RWPE1 (cell line): ENCODE measurements around the gene CSPG4.
A peak's percentile ranks its signal among the peaks of the same experiment; 100 is the strongest.

ENCODE experiments used
- CTCF ChIA-PET: fragments of 350-600 bp; sonication (Branson Sonifier 250); formaldehyde crosslinking; extraction: SDS; loops from one replicate; lab custom pipeline; 2021; lab: Yijun Ruan, JAX
- POLR2A ChIA-PET: fragments of 400-600 bp; formaldehyde crosslinking; extraction: SDS; loops from one replicate; lab custom pipeline; 2020; ENCODE audit warnings: antibody characterized with exemption; ENCODE audit not compliant: low non-redundant PET; lab: Yijun Ruan, JAX
- DNase-seq: peaks from one replicate; pipeline ENCODE4 v3.0.0; 2012; ENCODE audit warnings: low spot score
- H3K27ac ChIP-seq: fragments of 450-650 bp; 2 replicates; pipeline ENCODE4 v1.5.1; 2017
- TF ChIP-seq, protein P1 (sequence below): fragments of 450-650 bp; conservative IDR thresholded peaks from 2 replicates; pipeline ENCODE4 v1.5.1; 2017; ENCODE audit warnings: low read depth, mild to moderate bottlenecking

Gene CSPG4

GRCh38 chr15:75651810-75652543 lies 60.7 kb downstream of the CSPG4 start:
- peak overlapping the region; percentile 98 for H3K27ac ChIP-seq

GRCh38 chr15:75650908-75651809 lies 61.5 kb downstream of the CSPG4 start:
- POLR2A ChIA-PET, result interaction anchor here (0.7 to 1.9 kb wide), 3 partner anchors 9 to 22 kb away, joined by 3 to 8 read pairs (median 4); no protein-coding TSS in a partner anchor
- H3K27ac ChIP-seq, result peak overlapping the region; percentile 98
- TF ChIP-seq, protein P1, sequence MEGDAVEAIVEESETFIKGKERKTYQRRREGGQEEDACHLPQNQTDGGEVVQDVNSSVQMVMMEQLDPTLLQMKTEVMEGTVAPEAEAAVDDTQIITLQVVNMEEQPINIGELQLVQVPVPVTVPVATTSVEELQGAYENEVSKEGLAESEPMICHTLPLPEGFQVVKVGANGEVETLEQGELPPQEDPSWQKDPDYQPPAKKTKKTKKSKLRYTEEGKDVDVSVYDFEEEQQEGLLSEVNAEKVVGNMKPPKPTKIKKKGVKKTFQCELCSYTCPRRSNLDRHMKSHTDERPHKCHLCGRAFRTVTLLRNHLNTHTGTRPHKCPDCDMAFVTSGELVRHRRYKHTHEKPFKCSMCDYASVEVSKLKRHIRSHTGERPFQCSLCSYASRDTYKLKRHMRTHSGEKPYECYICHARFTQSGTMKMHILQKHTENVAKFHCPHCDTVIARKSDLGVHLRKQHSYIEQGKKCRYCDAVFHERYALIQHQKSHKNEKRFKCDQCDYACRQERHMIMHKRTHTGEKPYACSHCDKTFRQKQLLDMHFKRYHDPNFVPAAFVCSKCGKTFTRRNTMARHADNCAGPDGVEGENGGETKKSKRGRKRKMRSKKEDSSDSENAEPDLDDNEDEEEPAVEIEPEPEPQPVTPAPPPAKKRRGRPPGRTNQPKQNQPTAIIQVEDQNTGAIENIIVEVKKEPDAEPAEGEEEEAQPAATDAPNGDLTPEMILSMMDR, result no peak
- CTCF ChIA-PET, result interaction anchor here (0.8 to 1.1 kb wide), 3 partner anchors 9 to 33 kb away, joined by 3 to 4 read pairs (median 4); no protein-coding TSS in a partner anchor
- DNase-seq, result no peak

More at GRCh38 chr15:75651810-75652543, 60.7 kb downstream of the CSPG4 start:
- ChIA-PET POLR2A (interaction anchor here (0.7 to 1.9 kb wide), 3 partner anchors 9 to 21 kb away, joined by 3 to 8 read pairs (median 4); no protein-coding TSS in a partner anchor), CTCF (interaction anchor here (0.5 to 1.1 kb wide), 3 partner anchors 9 to 34 kb away, joined by 4 read pairs; no protein-coding TSS in a partner anchor)
- TF ChIP-seq, protein P1, result no peak
- no peak for DNase-seq

DNA sequence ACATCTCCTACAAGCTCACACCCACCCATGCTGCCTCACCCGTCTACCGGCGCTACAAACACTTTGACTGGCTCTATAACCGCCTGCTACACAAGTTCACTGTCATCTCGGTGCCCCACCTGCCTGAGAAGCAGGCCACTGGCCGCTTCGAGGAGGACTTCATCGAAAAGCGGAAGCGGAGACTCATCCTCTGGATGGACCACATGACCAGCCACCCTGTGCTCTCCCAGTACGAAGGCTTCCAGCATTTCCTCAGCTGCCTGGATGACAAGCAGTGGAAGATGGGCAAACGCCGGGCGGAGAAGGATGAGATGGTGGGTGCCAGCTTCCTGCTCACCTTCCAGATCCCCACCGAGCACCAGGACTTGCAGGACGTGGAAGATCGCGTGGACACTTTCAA lies 62.8 kb downstream of the CSPG4 start:
- POLR2A ChIA-PET, result interaction anchor here (1.0 kb wide), 1 partner anchor 17 kb away, joined by 3 read pairs; no protein-coding TSS in a partner anchor
- TF ChIP-seq, protein P1, result no peak
- no peak for DNase-seq
- peak overlapping the region; percentile 98 for H3K27ac ChIP-seq
- CTCF ChIA-PET, result interaction anchor here (0.6 to 0.9 kb wide), 2 partner anchors 11 to 142 kb away, joined by 3 to 4 read pairs; no protein-coding TSS in a partner anchor

DNA sequence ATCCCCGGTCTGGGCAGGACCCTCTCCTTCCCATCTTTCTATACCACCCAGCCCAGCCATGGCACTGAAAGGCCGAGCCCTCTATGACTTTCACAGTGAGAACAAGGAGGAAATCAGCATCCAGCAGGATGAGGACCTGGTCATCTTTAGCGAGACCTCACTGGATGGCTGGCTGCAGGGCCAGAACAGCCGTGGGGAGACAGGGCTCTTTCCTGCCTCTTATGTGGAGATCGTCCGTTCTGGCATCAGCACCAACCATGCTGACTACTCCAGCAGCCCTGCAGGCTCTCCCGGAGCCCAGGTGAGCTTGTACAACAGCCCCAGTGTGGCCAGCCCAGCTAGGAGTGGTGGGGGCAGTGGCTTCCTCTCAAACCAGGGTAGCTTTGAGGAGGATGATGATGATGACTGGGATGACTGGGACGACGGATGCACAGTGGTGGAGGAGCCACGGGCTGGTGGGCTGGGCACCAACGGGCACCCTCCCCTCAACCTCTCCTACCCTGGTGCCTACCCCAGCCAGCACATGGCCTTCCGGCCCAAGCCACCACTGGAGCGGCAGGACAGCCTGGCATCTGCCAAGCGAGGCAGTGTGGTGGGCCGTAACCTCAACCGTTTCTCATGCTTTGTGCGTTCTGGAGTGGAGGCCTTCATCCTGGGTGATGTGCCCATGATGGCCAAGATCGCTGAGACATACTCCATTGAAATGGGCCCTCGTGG lies 63.4 kb downstream of the CSPG4 start:
- peak overlapping the region; percentile 98 for H3K27ac ChIP-seq
- DNase-seq, result no peak
- CTCF ChIA-PET, result interaction anchor here (0.6 to 0.9 kb wide), 2 partner anchors 11 to 141 kb away, joined by 3 to 4 read pairs; no protein-coding TSS in a partner anchor
- TF ChIP-seq, protein P1, result no peak
- POLR2A ChIA-PET, result interaction anchor here (1.0 kb wide), 1 partner anchor 18 kb away, joined by 3 read pairs; no protein-coding TSS in a partner anchor

GRCh38 chr15:75648156-75649000 lies 64.3 kb downstream of the CSPG4 start:
- DNase-seq, result no peak
- POLR2A ChIA-PET, result interaction anchor here (0.6 to 1.4 kb wide), 4 partner anchors 8 to 280 kb away, joined by 3 to 8 read pairs (median 3); partner anchors contain the start of gene IMP3
- TF ChIP-seq, protein P1, result no peak
- H3K27ac ChIP-seq, result peak overlapping the region; percentile 98
- CTCF ChIA-PET, result interaction anchor here (0.7 to 1.4 kb wide), 6 partner anchors 13 to 940 kb away, joined by 3 to 9 read pairs (median 4); partner anchors contain the start of gene SNUPN
